A549 (cell line): ENCODE results near the gene ATP8B4. TPM values are rescaled to one million over a fixed set of nuclear protein-coding genes. Genes with fewer than 3 reads are reported as not detected.

Experiments
- ATAC-seq, 2 experiments: fragments of 200-7000 bp in 1 of 2; fragments of >200 bp in 1 of 2; cut with Nextera tagmentation in 1 of 2; cut with Tn5 transposase in 1 of 2; 3 replicates each; pipeline versions ENCODE4 v1.8.0 to v1.9.1; 2018 to 2020; ENCODE audit warnings: mild to moderate bottlenecking in 1 of 2, moderate library complexity in 1 of 2
- CTCF ChIA-PET: fragments of 300-600 bp; sonication (Branson Sonifier 250); formaldehyde crosslinking; extraction: SDS; loops from one replicate; lab custom pipeline; 2021; ENCODE audit warnings: antibody characterized with exemption, inconsistent platforms; lab: Yijun Ruan, JAX
- POLR2A ChIA-PET: fragments of 350-600 bp; formaldehyde crosslinking; extraction: SDS; loops from one replicate; lab custom pipeline; 2021; ENCODE audit warnings: antibody characterized with exemption, inconsistent platforms; lab: Yijun Ruan, JAX
- DNase-seq, 2 experiments: peaks; one replicate each; pipeline versions ENCODE4 v3.0.0 to v3.0.0-alpha.2; 2011 to 2016; ENCODE audit warnings: low read depth in 1 of 2, low spot score in 1 of 2
- FAIRE-seq: peaks from 2 replicates; lab custom pipeline; 2011; peaks lifted over from hg19 to GRCh38; lab: Jason Lieb, UNC
- H3K27ac ChIP-seq, 2 experiments: fragments of >200 bp; sonication (Bioruptor Twin); formaldehyde crosslinking; 3 replicates each; pipeline ENCODE4 v1.5.1; 2016 to 2017
- H3K4me1 ChIP-seq: fragments of >200 bp; sonication (Bioruptor Twin); formaldehyde crosslinking; 3 replicates; pipeline ENCODE4 v1.6.1; 2016
- H3K4me2 ChIP-seq: fragments of >200 bp; sonication (Bioruptor Twin); formaldehyde crosslinking; 3 replicates; pipeline ENCODE4 v1.6.1; 2016
- H3K4me3 ChIP-seq: fragments of >200 bp; sonication (Bioruptor Twin); formaldehyde crosslinking; 3 replicates; pipeline ENCODE4 v1.5.1; 2016
- H3K9me3 ChIP-seq: fragments of >200 bp; sonication (Bioruptor Twin); formaldehyde crosslinking; 3 replicates; pipeline ENCODE4 v1.6.1; 2016
- CBX2 ChIP-seq: fragments of 200-600 bp; sonication (generic); IDR thresholded peaks from 2 replicates; pipeline ENCODE4 v1.6.1; 2016; ENCODE audit warnings: low read depth, mild to moderate bottlenecking, borderline replicate concordance
- CBX8 ChIP-seq: fragments of 200-600 bp; sonication (generic); IDR thresholded peaks from 2 replicates; pipeline ENCODE4 v1.6.1; 2016
- CHD4 ChIP-seq: fragments of 200-600 bp; sonication (generic); IDR thresholded peaks from 2 replicates; pipeline ENCODE4 v1.6.1; 2016; ENCODE audit warnings: antibody characterized with exemption, mild to moderate bottlenecking, borderline replicate concordance
- EHMT2 ChIP-seq: fragments of 200-600 bp; sonication (generic); IDR thresholded peaks from 2 replicates; pipeline ENCODE4 v1.6.1; 2016; ENCODE audit warnings: antibody characterized with exemption, low read depth, mild to moderate bottlenecking, moderate library complexity
- ELK1 ChIP-seq: fragments of 150-350 bp; IDR thresholded peaks from 2 replicates; pipeline ENCODE4 v1.6.1; 2014; ENCODE audit warnings: low read depth, mild to moderate bottlenecking, low read length
- FOXS1 ChIP-seq: fragments of 250-450 bp; sonication (Bioruptor Pico); IDR thresholded peaks from 2 replicates; pipeline ENCODE4 v1.5.0; 2020; ENCODE audit warnings: mild to moderate bottlenecking, moderate library complexity
- HDAC2 ChIP-seq: fragments of 200-600 bp; sonication (generic); IDR thresholded peaks from 2 replicates; pipeline ENCODE4 v1.6.1; 2016
- HES2 ChIP-seq: fragments of >200 bp; sonication (Bioruptor Twin); formaldehyde crosslinking; IDR thresholded peaks from 2 replicates; pipeline ENCODE4 v1.6.1; 2016
- HEYL ChIP-seq: fragments of 250-450 bp; sonication (Bioruptor Pico); IDR thresholded peaks from 2 replicates; pipeline ENCODE4 v1.8.0; 2021; ENCODE audit warnings: mild to moderate bottlenecking, moderate library complexity
- HOXA7 ChIP-seq: fragments of 250-450 bp; sonication (Bioruptor Pico); IDR thresholded peaks from 2 replicates; pipeline ENCODE4 v1.5.0; 2020; ENCODE audit warnings: mild to moderate bottlenecking, moderate library complexity
- HOXB5 ChIP-seq: fragments of 250-450 bp; sonication (Bioruptor Pico); IDR thresholded peaks from 2 replicates; pipeline ENCODE4 v1.5.0; 2020; ENCODE audit warnings: mild to moderate bottlenecking, moderate library complexity
- JUN ChIP-seq, 2 experiments: fragments of >200 bp; sonication (Bioruptor Twin); formaldehyde crosslinking; IDR thresholded peaks; 2 replicates in 1 of 2; 3 replicates in 1 of 2; pipeline ENCODE4 v1.6.1; 2016 to 2017
- KDM5A ChIP-seq: fragments of 200-600 bp; sonication (generic); IDR thresholded peaks from 2 replicates; pipeline ENCODE4 v1.6.1; 2016; ENCODE audit warnings: antibody characterized with exemption, mild to moderate bottlenecking
- MAFK ChIP-seq: fragments of 450-650 bp; IDR thresholded peaks from 2 replicates; pipeline ENCODE4 v1.6.1; 2014; ENCODE audit not compliant: partially characterized antibody
- NFE2L2 ChIP-seq: fragments of 150-350 bp; conservative IDR thresholded peaks from 2 replicates; pipeline ENCODE4 v1.6.1; 2014; ENCODE audit warnings: low read length
- NR3C1 ChIP-seq: fragments of >200 bp; sonication (Bioruptor Twin); formaldehyde crosslinking; IDR thresholded peaks from 3 replicates; pipeline ENCODE4 v1.6.1; 2017
- PHF8 ChIP-seq: fragments of 200-600 bp; sonication (generic); IDR thresholded peaks from 2 replicates; pipeline ENCODE4 v1.6.1; 2016; ENCODE audit warnings: low read depth, mild to moderate bottlenecking, antibody characterized with exemption, moderate library complexity, borderline replicate concordance
- POLR2AphosphoS2 ChIP-seq: conservative IDR thresholded peaks from 2 replicates; pipeline ENCODE4 v1.6.1; 2012; ENCODE audit warnings: low read length, improper control_type of control experiment, inconsistent platforms
- RAD21 ChIP-seq, 2 experiments: fragments of >200 bp in 1 of 2; sonication (Bioruptor Twin) in 1 of 2; formaldehyde crosslinking in 1 of 2; IDR thresholded peaks in 1 of 2; conservative IDR thresholded peaks in 1 of 2; 2 replicates in 1 of 2; 3 replicates in 1 of 2; pipeline ENCODE4 v1.6.1; 2012 to 2018; ENCODE audit warnings: inconsistent platforms in 1 of 2
- RNF2 ChIP-seq: fragments of 200-600 bp; sonication (generic); IDR thresholded peaks from 2 replicates; pipeline ENCODE4 v1.6.1; 2016; ENCODE audit warnings: low read depth, mild to moderate bottlenecking, antibody characterized with exemption, moderate library complexity, borderline replicate concordance
- SMC3 ChIP-seq: fragments of >200 bp; sonication (Bioruptor Twin); formaldehyde crosslinking; IDR thresholded peaks from 3 replicates; pipeline ENCODE4 v1.6.1; 2018; ENCODE audit warnings: inconsistent platforms
- TP53 ChIP-seq: fragments of 250-450 bp; sonication (Bioruptor Pico); IDR thresholded peaks from 2 replicates; pipeline ENCODE4 v1.5.0; 2021; ENCODE audit warnings: mild to moderate bottlenecking, moderate library complexity
- ZFP36 ChIP-seq: fragments of 450-650 bp; IDR thresholded peaks from 2 replicates; pipeline ENCODE4 v1.6.1; 2014; ENCODE audit warnings: borderline replicate concordance; ENCODE audit not compliant: partially characterized antibody
- WGBS: methylation state at CpG from one replicate; pipeline ENCODE4 v1.1.6; 2017; ENCODE audit errors: missing lambda C conversion rate; 5-methylcytosine and 5-hydroxymethylcytosine counted together
- polyA plus RNA-seq, 4 experiments: library from polyadenylated mRNA; depleted of rRNA in 3 of 4; stranded (reverse); fragments of >200 nt; fragmentation: RNase III in 1 of 4; extraction: RNeasy Plus Mini Kit Qiagen cat#74134 plus additional on column Dnase treatment in 1 of 4; gene quantifications; 2 replicates in 3 of 4; 3 replicates in 1 of 4; pipeline ENCODE4 v1.2.3, GENCODE V29; 2011 to 2017
- TF ChIP-seq, protein P1 (sequence below): fragments of >200 bp; sonication (Bioruptor Twin); formaldehyde crosslinking; IDR thresholded peaks from 3 replicates; pipeline ENCODE4 v1.6.1; 2016
- TF ChIP-seq, protein P2 (sequence below): fragments of 200-600 bp; sonication (generic); IDR thresholded peaks from 2 replicates; pipeline ENCODE4 v1.6.1; 2016; ENCODE audit warnings: antibody characterized with exemption, mild to moderate bottlenecking, moderate library complexity
- TF ChIP-seq, protein P3 (sequence below): fragments of 250-450 bp; sonication (Bioruptor Pico); IDR thresholded peaks from 2 replicates; pipeline ENCODE4 v1.5.0; 2020; ENCODE audit warnings: low read depth, mild to moderate bottlenecking, moderate library complexity

ATP8B4 gene
- polyA plus RNA-seq, 2 of the 4 experiments (the other 2 are of a cell fraction) = 0.88 to 1.7 TPM

DNA sequence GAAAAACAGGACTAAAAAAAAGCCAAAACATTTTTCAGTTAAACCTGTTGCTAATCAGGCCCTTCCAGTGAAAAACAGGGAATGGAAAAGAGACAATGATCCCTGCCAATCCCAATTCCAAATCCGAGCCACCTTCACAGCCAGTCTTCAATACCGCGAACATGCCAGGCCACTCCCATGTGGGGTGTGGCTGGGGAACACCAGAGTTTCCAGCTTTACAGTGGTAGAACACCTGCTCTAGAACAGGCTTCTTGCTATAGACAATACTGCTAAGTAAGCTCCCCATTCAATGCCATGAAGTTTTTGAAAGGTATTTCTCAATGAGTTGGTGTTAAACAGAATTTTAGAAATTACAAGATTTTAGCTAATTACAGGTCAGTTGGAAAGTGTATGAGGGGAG, 228.3 kb downstream of the ATP8B4 start:
- no peak for FAIRE-seq
- CTCF ChIA-PET = interaction anchor here (0.8 to 4.2 kb wide), 3 partner anchors 11 to 25 kb away, joined by 3 to 26 read pairs (median 3); no protein-coding TSS in a partner anchor
- TF ChIP-seq HEYL (CRISPR knock-in tag) = no peak
- TF ChIP-seq, protein P1, sequence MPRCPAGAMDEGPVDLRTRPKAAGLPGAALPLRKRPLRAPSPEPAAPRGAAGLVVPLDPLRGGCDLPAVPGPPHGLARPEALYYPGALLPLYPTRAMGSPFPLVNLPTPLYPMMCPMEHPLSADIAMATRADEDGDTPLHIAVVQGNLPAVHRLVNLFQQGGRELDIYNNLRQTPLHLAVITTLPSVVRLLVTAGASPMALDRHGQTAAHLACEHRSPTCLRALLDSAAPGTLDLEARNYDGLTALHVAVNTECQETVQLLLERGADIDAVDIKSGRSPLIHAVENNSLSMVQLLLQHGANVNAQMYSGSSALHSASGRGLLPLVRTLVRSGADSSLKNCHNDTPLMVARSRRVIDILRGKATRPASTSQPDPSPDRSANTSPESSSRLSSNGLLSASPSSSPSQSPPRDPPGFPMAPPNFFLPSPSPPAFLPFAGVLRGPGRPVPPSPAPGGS = no peak
- no peak for TF ChIP-seq FOXS1 (CRISPR knock-in tag)
- TF ChIP-seq POLR2AphosphoS2 = no peak
- TF ChIP-seq HES2 = no peak
- no peak for TF ChIP-seq CBX2
- TF ChIP-seq, protein P2, sequence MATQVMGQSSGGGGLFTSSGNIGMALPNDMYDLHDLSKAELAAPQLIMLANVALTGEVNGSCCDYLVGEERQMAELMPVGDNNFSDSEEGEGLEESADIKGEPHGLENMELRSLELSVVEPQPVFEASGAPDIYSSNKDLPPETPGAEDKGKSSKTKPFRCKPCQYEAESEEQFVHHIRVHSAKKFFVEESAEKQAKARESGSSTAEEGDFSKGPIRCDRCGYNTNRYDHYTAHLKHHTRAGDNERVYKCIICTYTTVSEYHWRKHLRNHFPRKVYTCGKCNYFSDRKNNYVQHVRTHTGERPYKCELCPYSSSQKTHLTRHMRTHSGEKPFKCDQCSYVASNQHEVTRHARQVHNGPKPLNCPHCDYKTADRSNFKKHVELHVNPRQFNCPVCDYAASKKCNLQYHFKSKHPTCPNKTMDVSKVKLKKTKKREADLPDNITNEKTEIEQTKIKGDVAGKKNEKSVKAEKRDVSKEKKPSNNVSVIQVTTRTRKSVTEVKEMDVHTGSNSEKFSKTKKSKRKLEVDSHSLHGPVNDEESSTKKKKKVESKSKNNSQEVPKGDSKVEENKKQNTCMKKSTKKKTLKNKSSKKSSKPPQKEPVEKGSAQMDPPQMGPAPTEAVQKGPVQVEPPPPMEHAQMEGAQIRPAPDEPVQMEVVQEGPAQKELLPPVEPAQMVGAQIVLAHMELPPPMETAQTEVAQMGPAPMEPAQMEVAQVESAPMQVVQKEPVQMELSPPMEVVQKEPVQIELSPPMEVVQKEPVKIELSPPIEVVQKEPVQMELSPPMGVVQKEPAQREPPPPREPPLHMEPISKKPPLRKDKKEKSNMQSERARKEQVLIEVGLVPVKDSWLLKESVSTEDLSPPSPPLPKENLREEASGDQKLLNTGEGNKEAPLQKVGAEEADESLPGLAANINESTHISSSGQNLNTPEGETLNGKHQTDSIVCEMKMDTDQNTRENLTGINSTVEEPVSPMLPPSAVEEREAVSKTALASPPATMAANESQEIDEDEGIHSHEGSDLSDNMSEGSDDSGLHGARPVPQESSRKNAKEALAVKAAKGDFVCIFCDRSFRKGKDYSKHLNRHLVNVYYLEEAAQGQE = no peak
- no peak for TF ChIP-seq EHMT2
- no peak for TF ChIP-seq RAD21 (conservative IDR thresholded peaks at IDR 0.05 in 1 of 2, IDR thresholded peaks at IDR 0.05 in 1 of 2)
- TF ChIP-seq HOXB5 (CRISPR knock-in tag) = no peak
- no peak for TF ChIP-seq PHF8
- TF ChIP-seq HOXA7 = no peak
- TF ChIP-seq CHD4 = no peak
- no peak for TF ChIP-seq TP53 (CRISPR knock-in tag)
- no peak for TF ChIP-seq CBX8
- no peak for TF ChIP-seq KDM5A
- TF ChIP-seq, protein P3, sequence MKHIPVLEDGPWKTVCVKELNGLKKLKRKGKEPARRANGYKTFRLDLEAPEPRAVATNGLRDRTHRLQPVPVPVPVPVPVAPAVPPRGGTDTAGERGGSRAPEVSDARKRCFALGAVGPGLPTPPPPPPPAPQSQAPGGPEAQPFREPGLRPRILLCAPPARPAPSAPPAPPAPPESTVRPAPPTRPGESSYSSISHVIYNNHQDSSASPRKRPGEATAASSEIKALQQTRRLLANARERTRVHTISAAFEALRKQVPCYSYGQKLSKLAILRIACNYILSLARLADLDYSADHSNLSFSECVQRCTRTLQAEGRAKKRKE = no peak
- TF ChIP-seq RNF2 = no peak
- TF ChIP-seq, all 56 proteins: peak for 0
- H3K4me3 ChIP-seq = no peak overlapping the region
- no peak for ATAC-seq
- H3K4me2 ChIP-seq = no peak overlapping the region
- H3K9me3 ChIP-seq = no peaks in the 10 kb centered on the region
- H3K4me1 ChIP-seq = no peaks in the 10 kb centered on the region
- POLR2A ChIA-PET = no interaction called here
- no peak for DNase-seq
- 86% methylated on average over 3 of the region's 3 CpGs for WGBS
- H3K27ac ChIP-seq = no peak overlapping the region

DNA sequence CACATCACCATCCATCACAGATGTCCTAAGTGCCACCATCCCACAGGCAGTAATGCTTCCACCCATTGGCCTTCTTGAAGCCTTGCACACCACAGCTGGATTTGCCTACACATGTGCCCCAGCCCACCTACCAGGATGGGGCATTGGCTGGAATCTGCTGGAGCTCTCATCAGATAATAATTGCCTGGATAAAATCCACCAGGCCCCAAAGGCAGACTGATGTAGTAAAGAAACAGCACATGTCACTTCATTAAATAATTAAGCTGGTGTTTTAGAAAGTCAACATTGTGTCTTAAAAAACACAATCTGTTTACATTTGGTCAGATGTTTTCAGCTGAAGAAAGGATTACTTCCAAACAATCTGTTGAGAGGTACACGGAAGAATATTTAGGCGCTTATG, 229.5 kb downstream of the ATP8B4 start:
- POLR2A ChIA-PET = no interaction called here
- 95% methylated on average over 2 of the region's 2 CpGs for WGBS
- CTCF ChIA-PET = interaction anchor here (1.0 to 1.7 kb wide), 3 partner anchors 11 to 14 kb away, joined by 3 to 4 read pairs (median 4); no protein-coding TSS in a partner anchor
- ATAC-seq (no peak), DNase-seq (no peak), FAIRE-seq (no peak)
- Histone ChIP-seq H3K9me3 (no peaks in the 10 kb centered on the region), H3K27ac (no peak overlapping the region), H3K4me2 (no peak overlapping the region), H3K4me1 (no peaks in the 10 kb centered on the region), H3K4me3 (no peak overlapping the region)
- TF ChIP-seq ELK1 (no peak), NFE2L2 (no peak), SMC3 (no peak), HDAC2 (no peak), MAFK (no peak), HOXB5 (CRISPR knock-in tag) (no peak), ZFP36 (no peak), NR3C1 (no peak), JUN (IDR thresholded peaks at IDR 0.05) (no peak)
- TF ChIP-seq, protein P3 = no peak
- TF ChIP-seq, protein P2 = no peak
